ENCODE data around the gene SUCO. TPM values are rescaled to one million over a fixed set of nuclear protein-coding genes. Genes with fewer than 3 reads are reported as not detected.
"Not testable (repeated sequence)": the region's sequence is repeated elsewhere in the genome, so short reads cannot be mapped to it uniquely, and the experiment has no call there.

Gene SUCO
- total RNA-seq, 2 donors from 2014 or later: 39.5 to 84.9 TPM

GRCh38 chr1:172585348-172585747, 52.4 kb downstream of the SUCO start:
- Histone ChIP-seq H3K4me3 (no peak overlapping the region), H3K9me3 (no peaks in the 10 kb centered on the region), H3K27me3 (replicated peaks; ENCODE audit: insufficient read depth) (no peaks in the 10 kb centered on the region), H3K4me1 (replicated peaks) (no peaks in the 10 kb centered on the region), H3K27ac (no peak overlapping the region), H3K36me3 (no peaks in the 10 kb centered on the region)
- 60% methylated on average over 3 of the region's 3 CpGs for WGBS
- no peak for DNase-seq (ENCODE audit: low spot score)
- no peak for TF ChIP-seq CTCF (IDR thresholded peaks at IDR 0.05)
- no peak for TF ChIP-seq POLR2AphosphoS5 (IDR thresholded peaks at IDR 0.05)
- TF ChIP-seq POLR2A (IDR thresholded peaks at IDR 0.05): no peak
- intact Hi-C loops (cut with DNase I): no loop called here

GRCh38 chr1:172585861-172586260, 52.9 kb downstream of the SUCO start:
- no peak overlapping the region for H3K4me3 ChIP-seq
- H3K4me1 ChIP-seq (replicated peaks): no peaks in the 10 kb centered on the region
- TF ChIP-seq POLR2AphosphoS5 (IDR thresholded peaks at IDR 0.05) (no peak), CTCF (IDR thresholded peaks at IDR 0.05) (no peak), POLR2A (IDR thresholded peaks at IDR 0.05) (no peak)
- H3K27ac ChIP-seq: no peak overlapping the region
- no peaks in the 10 kb centered on the region for H3K9me3 ChIP-seq
- intact Hi-C loops (cut with DNase I): no loop called here
- H3K27me3 ChIP-seq (replicated peaks; ENCODE audit: insufficient read depth): no peaks in the 10 kb centered on the region
- no peaks in the 10 kb centered on the region for H3K36me3 ChIP-seq
- DNase-seq (ENCODE audit: low spot score): no peak

GRCh38 chr1:172588296-172589291, 55.6 kb downstream of the SUCO start:
- no peaks in the 10 kb centered on the region for H3K4me1 ChIP-seq (replicated peaks)
- H3K9me3 ChIP-seq: no peaks in the 10 kb centered on the region
- no peak for TF ChIP-seq CTCF (IDR thresholded peaks at IDR 0.05)
- no peak for TF ChIP-seq POLR2AphosphoS5 (IDR thresholded peaks at IDR 0.05)
- TF ChIP-seq POLR2A (IDR thresholded peaks at IDR 0.05): no peak
- intact Hi-C loops (cut with DNase I): no loop called here
- no peak for DNase-seq (ENCODE audit: low spot score)
- H3K36me3 ChIP-seq: no peaks in the 10 kb centered on the region
- H3K4me3 ChIP-seq: no peak overlapping the region
- H3K27ac ChIP-seq: no peak overlapping the region
- no peaks in the 10 kb centered on the region for H3K27me3 ChIP-seq (replicated peaks; ENCODE audit: insufficient read depth)
- WGBS: 85% methylated on average over 7 of the region's 7 CpGs

GRCh38 chr1:172589553-172589952, 56.6 kb downstream of the SUCO start:
- H3K27ac ChIP-seq: no peak overlapping the region

DNA sequence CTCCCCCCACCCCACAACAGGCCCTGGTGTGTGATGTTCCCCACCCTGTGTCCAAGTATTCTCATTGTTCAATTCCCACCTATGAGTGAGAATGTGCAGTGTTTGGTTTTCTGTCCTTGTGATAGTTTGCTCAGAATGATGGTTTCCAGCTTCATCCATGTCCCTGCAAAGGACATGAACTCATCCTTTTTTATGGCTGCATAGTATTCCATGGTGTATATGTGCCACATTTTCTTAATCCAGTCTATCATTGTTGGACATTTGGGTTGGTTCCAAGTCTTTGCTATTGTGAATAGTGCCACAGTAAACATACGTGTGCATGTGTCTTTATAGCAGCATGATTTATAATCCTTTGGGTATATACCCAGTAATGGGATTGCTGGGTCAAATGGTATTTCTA, 58.5 kb downstream of the SUCO start:
- H3K27me3 ChIP-seq (replicated peaks; ENCODE audit: insufficient read depth); H3K4me1 ChIP-seq (replicated peaks); H3K9me3 ChIP-seq; H3K4me3 ChIP-seq; H3K27ac ChIP-seq; intact Hi-C loops (cut with DNase I); H3K36me3 ChIP-seq; DNase-seq (ENCODE audit: low spot score): not testable (repeated sequence)
- 100% methylated on average over 1 of the region's 1 CpG for WGBS

More at GRCh38 chr1:172589553-172589952, 56.6 kb downstream of the SUCO start:
- Histone ChIP-seq H3K4me3 (no peak overlapping the region), H3K9me3 (no peaks in the 10 kb centered on the region), H3K36me3 (no peaks in the 10 kb centered on the region), H3K4me1 (replicated peaks) (no peaks in the 10 kb centered on the region), H3K27me3 (replicated peaks; ENCODE audit: insufficient read depth) (no peaks in the 10 kb centered on the region)
- intact Hi-C loops (cut with DNase I): no loop called here
- TF ChIP-seq CTCF (IDR thresholded peaks at IDR 0.05) (no peak), POLR2AphosphoS5 (IDR thresholded peaks at IDR 0.05) (no peak), POLR2A (IDR thresholded peaks at IDR 0.05) (no peak)
- WGBS: 89% methylated on average over 3 of the region's 3 CpGs
- DNase-seq (ENCODE audit: low spot score): no peak

DNA sequence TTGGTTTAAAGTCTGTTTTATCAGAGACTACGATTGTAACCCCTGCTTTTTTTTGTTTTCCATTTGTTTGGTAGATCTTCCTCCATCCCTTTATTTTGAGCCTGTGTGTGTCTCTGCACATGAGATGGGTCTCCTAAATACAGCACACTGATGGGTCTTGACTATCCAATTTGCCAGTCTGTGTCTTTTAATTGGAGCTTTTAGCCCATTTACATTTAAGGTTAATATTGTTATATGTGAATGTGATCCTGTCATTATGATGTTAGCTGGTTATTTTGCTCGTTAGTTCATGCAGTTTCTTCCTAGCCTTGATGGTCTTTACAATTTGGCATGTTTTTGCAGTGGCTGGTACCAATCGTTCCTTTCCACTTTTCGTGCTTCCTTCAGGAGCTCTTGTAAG, 62.1 kb downstream of the SUCO start:
- DNase-seq (ENCODE audit: low spot score); H3K27me3 ChIP-seq (replicated peaks; ENCODE audit: insufficient read depth); H3K9me3 ChIP-seq; H3K27ac ChIP-seq; intact Hi-C loops (cut with DNase I); H3K4me1 ChIP-seq (replicated peaks); H3K36me3 ChIP-seq; H3K4me3 ChIP-seq: not testable (repeated sequence)
- WGBS: 91% methylated on average over 4 of the region's 4 CpGs

DNA sequence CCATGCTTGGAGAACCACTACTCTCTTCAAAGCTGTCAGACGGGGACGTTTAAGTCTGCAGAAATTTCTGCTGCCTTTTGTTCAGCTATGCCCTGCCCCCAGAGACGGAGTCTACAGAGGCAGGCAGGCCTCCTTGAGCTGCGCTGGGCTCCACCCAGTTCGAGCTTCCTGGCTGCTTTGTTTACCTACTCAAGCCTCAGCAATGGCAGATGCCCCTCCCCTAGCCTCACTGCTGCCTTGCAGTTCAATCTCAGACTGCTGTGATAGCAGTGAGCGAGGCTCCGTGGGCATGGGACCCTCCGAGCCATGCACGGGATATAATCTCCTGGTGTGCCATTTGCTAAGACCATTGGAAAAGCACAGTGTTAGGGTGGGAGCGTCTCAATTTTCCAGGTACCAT, 63.8 kb downstream of the SUCO start:
- H3K27me3 ChIP-seq (replicated peaks; ENCODE audit: insufficient read depth); H3K36me3 ChIP-seq; H3K27ac ChIP-seq; H3K4me3 ChIP-seq; DNase-seq (ENCODE audit: low spot score); H3K4me1 ChIP-seq (replicated peaks); intact Hi-C loops (cut with DNase I); H3K9me3 ChIP-seq: not testable (repeated sequence)
- 87% methylated on average over 8 of the region's 10 CpGs for WGBS
